Activated CD4-positive, alpha-beta T cell treated with anti-CD3 and anti-CD28 coated beads, Interleukin-2, amount 10 ng/mL, durations not matched to agents 7 days and 5 days (primary cell): ENCODE results near the gene CTRL. TPM values are rescaled to one million over a fixed set of nuclear protein-coding genes. Genes with fewer than 3 reads are reported as not detected.

ENCODE experiments used
- CTCF ChIA-PET: fragments of 350-600 bp; sonication (Branson Sonifier 250); formaldehyde crosslinking; loops from one replicate; lab custom pipeline; 2021; ENCODE audit warnings: antibody characterized with exemption; lab: Charles Lee
- POLR2A ChIA-PET: fragments of 350-600 bp; sonication (Branson Sonifier 250); formaldehyde crosslinking; loops from one replicate; lab custom pipeline; 2021; ENCODE audit warnings: antibody characterized with exemption; lab: Charles Lee
- DNase-seq: peaks from one replicate; pipeline ENCODE4 v3.0.0-alpha.2; 2020
- H3K27ac Mint-ChIP-seq: one replicate; pipeline ENCODE4 v1.8.0; 2021; ENCODE audit warnings: mild to moderate bottlenecking, moderate library complexity, mixed read lengths
- H3K27me3 Mint-ChIP-seq: one replicate; pipeline ENCODE4 v1.8.0; 2021; ENCODE audit warnings: mixed read lengths
- H3K36me3 Mint-ChIP-seq: one replicate; pipeline ENCODE4 v1.8.0; 2021; ENCODE audit warnings: low read depth, mixed read lengths
- H3K4me1 Mint-ChIP-seq: one replicate; pipeline ENCODE4 v1.8.0; 2021; ENCODE audit warnings: mixed read lengths
- H3K4me3 Mint-ChIP-seq: one replicate; pipeline ENCODE4 v1.8.0; 2021; ENCODE audit warnings: mild to moderate bottlenecking, moderate library complexity, mixed read lengths
- H3K9me3 Mint-ChIP-seq: one replicate; pipeline ENCODE4 v1.8.0; 2021; ENCODE audit warnings: mixed read lengths
- total RNA-seq, 2 experiments: library from RNA; stranded (reverse); gene quantifications; one replicate each; pipeline ENCODE4 v1.2.3, GENCODE V29; 2021

CTRL gene
- total RNA-seq, 2 experiments from 2014 or later, result 7.2 to 9.4 TPM

DNA sequence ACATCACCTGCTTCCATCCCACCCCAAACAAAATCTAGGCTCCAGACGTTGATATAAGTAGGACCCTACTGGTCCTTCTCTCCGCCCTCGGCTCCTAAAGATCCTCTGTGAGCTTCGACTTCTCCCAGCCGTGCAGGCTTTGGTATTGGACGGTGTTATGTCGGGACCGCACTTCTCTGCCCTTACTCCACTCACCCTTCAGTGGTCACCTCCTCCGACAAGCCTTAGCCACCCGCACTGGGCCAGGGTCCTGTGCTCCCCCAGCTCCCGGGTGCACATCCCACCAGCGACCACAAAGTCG lies 3.4 kb upstream of the CTRL start:
- ChIA-PET CTCF (interaction anchor here (0.6 to 4.0 kb wide), 14 partner anchors 8 to 414 kb away, joined by 3 to 23 read pairs (median 3); partner anchors contain the start of gene PSKH1), POLR2A (interaction anchor here (1.2 kb wide), 1 partner anchor 42 kb away, joined by 6 read pairs; the partner anchor contains the start of gene PSKH1)
- Mint-ChIP-seq H3K4me3 (peak overlapping the region; percentile 99), H3K9me3 (no peaks in the 10 kb centered on the region), H3K27ac (peak overlapping the region; percentile 93), H3K4me1 (peaks cover 40% of the 10 kb centered on the region), H3K27me3 (no peaks in the 10 kb centered on the region), H3K36me3 (peaks cover 52% of the 10 kb centered on the region)
- no peak for DNase-seq

DNA sequence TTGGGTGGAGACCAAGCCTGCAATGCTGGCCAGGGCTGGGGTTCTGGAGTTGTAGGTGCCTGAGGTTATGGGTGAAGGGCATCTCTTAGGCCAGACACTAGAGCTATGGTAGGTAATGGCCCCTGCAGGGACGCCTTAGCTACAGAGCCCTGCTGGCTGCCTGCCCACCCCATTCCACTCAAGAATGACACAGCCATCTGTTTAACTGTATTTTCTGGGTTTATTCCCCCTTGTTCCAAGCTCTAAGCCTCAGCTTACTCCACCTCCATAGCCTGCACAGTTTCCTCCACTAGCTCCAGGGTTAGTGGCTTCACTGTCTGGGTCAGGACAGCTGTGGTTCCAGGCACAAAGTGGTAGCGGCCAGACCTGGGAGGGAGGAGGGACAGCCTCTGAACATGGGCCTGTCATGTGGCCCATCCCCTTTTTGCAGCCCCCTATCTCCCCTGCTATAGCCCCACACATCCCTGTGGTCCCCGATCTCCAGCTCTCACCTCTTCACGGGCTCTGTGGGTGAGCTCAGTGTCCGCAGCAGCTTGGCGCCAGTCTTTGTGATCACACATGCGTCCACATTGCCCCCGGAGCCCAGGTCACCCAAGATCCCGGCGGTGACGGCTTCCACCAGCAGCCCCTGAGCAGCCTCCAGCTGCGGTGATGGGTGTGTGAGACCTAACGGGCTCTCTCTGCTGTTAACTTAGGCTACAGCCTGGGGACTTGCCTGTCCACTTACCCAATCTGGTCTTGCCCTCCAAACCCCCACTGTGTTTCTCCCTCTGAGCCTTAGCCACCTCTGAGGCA lies 2.8 kb upstream of the CTRL start:
- no peak for DNase-seq
- H3K9me3 Mint-ChIP-seq, result no peaks in the 10 kb centered on the region
- ChIA-PET POLR2A (no interaction called here), CTCF (interaction anchor here (0.5 to 4.0 kb wide), 14 partner anchors 9 to 414 kb away, joined by 3 to 23 read pairs (median 4); partner anchors contain the start of gene PSKH1)
- H3K36me3 Mint-ChIP-seq, result peaks cover 49% of the 10 kb centered on the region
- H3K4me3 Mint-ChIP-seq, result peak overlapping the region; percentile 99
- H3K27ac Mint-ChIP-seq, result peak overlapping the region; percentile 93
- H3K27me3 Mint-ChIP-seq, result no peaks in the 10 kb centered on the region
- peaks cover 35% of the 10 kb centered on the region for H3K4me1 Mint-ChIP-seq

DNA sequence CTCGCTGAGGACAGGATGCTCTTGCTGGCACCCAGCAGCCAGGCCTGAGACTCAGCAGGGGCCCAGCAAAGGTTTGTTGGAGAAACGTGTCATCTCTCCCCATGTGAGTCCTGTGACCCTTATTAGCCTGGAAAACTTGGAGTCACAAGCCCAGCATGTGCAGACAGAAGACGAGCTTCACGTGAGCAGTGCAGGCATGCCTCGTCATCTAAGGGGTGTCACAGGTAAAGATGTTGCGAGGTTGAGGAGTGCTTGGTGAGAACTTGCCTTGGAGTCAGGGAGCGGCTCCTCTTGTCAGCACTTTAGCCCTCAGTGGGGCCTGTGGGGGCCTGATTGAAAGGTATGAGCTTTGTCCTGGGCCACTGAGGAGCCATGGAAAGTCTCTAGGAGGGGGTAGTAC lies 2.1 kb upstream of the CTRL start:
- Mint-ChIP-seq H3K27ac (peak overlapping the region; percentile 25), H3K4me3 (peak overlapping the region; percentile 7), H3K4me1 (peaks cover 28% of the 10 kb centered on the region), H3K9me3 (no peaks in the 10 kb centered on the region), H3K27me3 (no peaks in the 10 kb centered on the region), H3K36me3 (peaks cover 47% of the 10 kb centered on the region)
- CTCF ChIA-PET, result interaction anchor here (1.1 to 3.0 kb wide), 6 partner anchors 9 to 107 kb away, joined by 3 to 10 read pairs (median 6); partner anchors contain the start of gene PSKH1
- POLR2A ChIA-PET, result no interaction called here
- no peak for DNase-seq

DNA sequence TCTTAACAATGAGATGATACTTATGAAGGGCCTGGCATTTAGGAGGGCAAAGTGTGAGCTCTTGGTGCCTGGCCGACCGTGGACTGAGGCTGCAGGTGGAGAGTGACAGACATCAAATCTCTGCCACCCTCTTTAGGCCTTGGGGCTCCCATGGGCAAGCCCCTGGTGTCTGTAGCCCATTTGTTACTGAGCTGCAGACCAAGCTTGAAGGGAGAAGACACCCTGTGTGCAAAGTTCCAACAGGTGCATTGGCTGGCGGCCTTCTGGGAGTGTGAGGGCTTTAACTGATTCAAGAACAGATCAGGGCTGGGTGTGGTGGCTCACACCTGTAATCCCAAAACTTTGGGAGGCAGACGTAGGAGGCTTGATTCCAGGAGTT lies 789 bp upstream of the CTRL start:
- POLR2A ChIA-PET, result no interaction called here

DNA sequence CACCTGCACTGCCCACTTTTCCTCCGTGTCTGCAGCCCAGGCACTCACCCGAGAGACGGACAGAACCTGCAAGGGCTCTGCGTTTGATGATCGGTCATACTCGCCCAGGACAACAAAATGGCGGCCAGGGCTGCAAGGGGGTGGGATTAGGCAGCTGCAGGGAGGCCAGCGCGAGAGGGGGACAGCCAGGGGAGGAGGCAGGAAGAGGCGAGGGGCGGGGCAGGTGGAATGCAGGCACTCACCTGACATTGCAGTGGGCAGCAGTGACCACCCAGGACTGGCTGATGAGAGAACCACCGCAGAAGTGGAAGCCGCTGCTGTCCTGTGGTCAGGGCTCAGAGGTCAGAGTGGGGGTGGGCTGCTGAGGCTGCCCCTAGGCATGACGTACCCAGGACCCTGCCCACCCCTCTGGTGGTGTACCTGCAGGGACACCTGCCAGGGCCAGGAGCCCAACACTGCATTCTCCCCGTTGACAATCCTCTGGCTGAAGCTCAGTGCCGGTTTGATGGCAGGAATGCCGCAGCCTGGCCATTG lies 917 bp downstream of the CTRL start:
- Mint-ChIP-seq H3K36me3 (peaks cover 40% of the 10 kb centered on the region), H3K4me3 (no peak overlapping the region), H3K4me1 (peaks cover 20% of the 10 kb centered on the region), H3K27me3 (no peaks in the 10 kb centered on the region), H3K9me3 (no peaks in the 10 kb centered on the region), H3K27ac (no peak overlapping the region)
- CTCF ChIA-PET, result interaction anchor here (0.6 to 1.2 kb wide), 6 partner anchors 13 to 263 kb away, joined by 3 to 6 read pairs (median 3); partner anchors contain the start of gene NRN1L
- POLR2A ChIA-PET, result interaction anchor here (1.0 kb wide), 1 partner anchor 47 kb away, joined by 3 read pairs; no protein-coding TSS in a partner anchor
- DNase-seq, result no peak

More for the DNA sequence above, 789 bp upstream of the CTRL start:
- Mint-ChIP-seq H3K27me3 (no peaks in the 10 kb centered on the region), H3K9me3 (no peaks in the 10 kb centered on the region), H3K4me1 (peaks cover 27% of the 10 kb centered on the region), H3K4me3 (no peak overlapping the region), H3K36me3 (peaks cover 51% of the 10 kb centered on the region), H3K27ac (no peak overlapping the region)
- CTCF ChIA-PET, result interaction anchor here (0.7 to 1.2 kb wide), 5 partner anchors 10 to 117 kb away, joined by 3 to 5 read pairs (median 3); no protein-coding TSS in a partner anchor
- no peak for DNase-seq

DNA sequence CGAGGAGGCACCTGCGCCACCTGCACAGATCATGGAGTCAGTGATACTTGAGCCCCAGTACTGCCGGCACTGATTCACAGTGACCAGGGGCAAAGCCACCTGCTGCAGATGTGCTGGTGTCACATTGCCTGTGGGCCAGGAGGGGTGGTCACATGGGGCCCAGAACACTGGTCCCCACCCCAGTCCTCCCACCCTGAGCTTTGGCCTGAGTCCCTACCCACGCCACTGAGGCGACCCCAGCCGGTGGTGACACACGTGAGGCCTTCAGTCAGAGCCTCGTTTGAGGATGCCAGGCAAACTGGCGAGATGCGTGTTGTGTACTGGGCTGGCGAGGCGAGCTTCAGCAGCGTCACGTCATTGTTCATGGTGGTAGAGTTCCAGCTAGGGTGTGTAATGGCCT lies 1.5 kb downstream of the CTRL start:
- Mint-ChIP-seq H3K4me1 (peaks cover 16% of the 10 kb centered on the region), H3K9me3 (no peaks in the 10 kb centered on the region), H3K4me3 (no peak overlapping the region), H3K36me3 (peaks cover 35% of the 10 kb centered on the region), H3K27me3 (no peaks in the 10 kb centered on the region), H3K27ac (no peak overlapping the region)
- no peak for DNase-seq
- ChIA-PET CTCF (interaction anchor here (1.2 to 2.3 kb wide), 2 partner anchors 19 to 46 kb away, joined by 3 to 8 read pairs; partner anchors contain the start of gene NRN1L), POLR2A (interaction anchor here (1.0 kb wide), 1 partner anchor 46 kb away, joined by 3 read pairs; no protein-coding TSS in a partner anchor)

DNA sequence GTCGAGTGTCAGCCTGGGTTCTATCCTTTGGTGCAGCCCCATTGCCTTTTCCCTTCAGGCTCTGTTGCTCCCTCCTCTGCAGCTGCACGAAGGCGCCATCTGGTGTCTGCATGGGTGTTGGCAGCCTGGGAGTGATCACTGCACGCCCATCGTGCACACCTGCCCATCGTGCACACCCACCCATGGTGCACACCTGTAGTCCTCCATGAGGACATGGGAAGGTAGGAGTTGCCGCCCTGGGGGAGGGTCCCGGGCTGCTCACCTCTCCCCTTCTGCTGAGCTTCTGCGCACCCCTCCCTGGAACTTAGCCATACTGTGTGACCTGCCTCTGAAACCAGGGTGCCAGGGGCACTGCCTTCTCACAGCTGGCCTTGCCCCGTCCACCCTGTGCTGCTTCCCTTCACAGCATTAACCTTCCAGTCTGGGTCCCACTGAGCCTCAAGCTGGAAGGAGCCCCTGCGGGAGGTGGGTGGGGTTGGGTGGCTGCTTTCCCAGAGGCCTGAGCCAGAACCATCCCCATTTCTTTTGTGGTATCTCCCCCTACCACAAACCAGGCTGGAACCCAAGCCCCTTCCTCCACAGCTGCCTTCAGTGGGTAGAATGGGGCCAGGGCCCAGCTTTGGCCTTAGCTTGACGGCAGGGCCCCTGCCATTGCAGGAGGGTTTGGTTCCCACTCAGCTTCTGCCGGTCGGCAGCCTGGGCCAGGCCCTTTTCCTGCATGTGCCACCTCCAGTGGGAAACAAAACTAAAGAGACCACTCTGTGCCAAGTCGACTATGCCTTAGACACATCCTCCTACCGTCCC lies 2.9 kb downstream of the CTRL start:
- H3K4me3 Mint-ChIP-seq, result no peak overlapping the region
- H3K36me3 Mint-ChIP-seq, result peaks cover 20% of the 10 kb centered on the region
- no peaks in the 10 kb centered on the region for H3K9me3 Mint-ChIP-seq
- DNase-seq, result peak; percentile 84
- ChIA-PET POLR2A (no interaction called here), CTCF (interaction anchor here (0.7 to 2.3 kb wide), 18 partner anchors 10 to 408 kb away, joined by 3 to 8 read pairs (median 4); partner anchors contain the start of gene LCAT)
- peak overlapping the region; percentile 60 for H3K27ac Mint-ChIP-seq
- no peaks in the 10 kb centered on the region for H3K27me3 Mint-ChIP-seq
- peaks cover 2% of the 10 kb centered on the region for H3K4me1 Mint-ChIP-seq

DNA sequence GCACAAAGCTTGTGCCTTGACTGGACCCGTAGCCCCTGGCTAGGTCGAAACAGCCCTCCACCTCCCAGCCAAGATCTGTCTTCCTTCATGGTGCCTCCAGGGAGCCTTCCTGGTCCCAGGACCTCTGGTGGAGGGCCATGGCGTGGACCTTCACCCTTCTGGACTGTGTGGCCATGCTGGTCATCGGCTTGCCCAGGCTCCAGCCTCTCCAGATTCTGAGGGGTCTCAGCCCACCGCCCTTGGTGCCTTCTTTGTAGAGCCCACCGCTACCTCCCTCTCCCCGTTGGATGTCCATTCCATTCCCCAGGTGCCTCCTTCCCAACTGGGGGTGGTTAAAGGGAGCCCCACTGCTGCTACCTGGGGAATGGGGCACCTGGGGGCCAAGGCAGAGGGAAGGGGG lies 3.5 kb downstream of the CTRL start:
- CTCF ChIA-PET, result interaction anchor here (0.7 to 2.3 kb wide), 17 partner anchors 10 to 407 kb away, joined by 3 to 8 read pairs (median 4); partner anchors contain the start of gene LCAT
- Mint-ChIP-seq H3K27ac (peak overlapping the region; percentile 60), H3K27me3 (no peaks in the 10 kb centered on the region), H3K36me3 (peaks cover 17% of the 10 kb centered on the region), H3K4me1 (no peaks in the 10 kb centered on the region), H3K9me3 (no peaks in the 10 kb centered on the region), H3K4me3 (no peak overlapping the region)
- POLR2A ChIA-PET, result no interaction called here
- no peak for DNase-seq

DNA sequence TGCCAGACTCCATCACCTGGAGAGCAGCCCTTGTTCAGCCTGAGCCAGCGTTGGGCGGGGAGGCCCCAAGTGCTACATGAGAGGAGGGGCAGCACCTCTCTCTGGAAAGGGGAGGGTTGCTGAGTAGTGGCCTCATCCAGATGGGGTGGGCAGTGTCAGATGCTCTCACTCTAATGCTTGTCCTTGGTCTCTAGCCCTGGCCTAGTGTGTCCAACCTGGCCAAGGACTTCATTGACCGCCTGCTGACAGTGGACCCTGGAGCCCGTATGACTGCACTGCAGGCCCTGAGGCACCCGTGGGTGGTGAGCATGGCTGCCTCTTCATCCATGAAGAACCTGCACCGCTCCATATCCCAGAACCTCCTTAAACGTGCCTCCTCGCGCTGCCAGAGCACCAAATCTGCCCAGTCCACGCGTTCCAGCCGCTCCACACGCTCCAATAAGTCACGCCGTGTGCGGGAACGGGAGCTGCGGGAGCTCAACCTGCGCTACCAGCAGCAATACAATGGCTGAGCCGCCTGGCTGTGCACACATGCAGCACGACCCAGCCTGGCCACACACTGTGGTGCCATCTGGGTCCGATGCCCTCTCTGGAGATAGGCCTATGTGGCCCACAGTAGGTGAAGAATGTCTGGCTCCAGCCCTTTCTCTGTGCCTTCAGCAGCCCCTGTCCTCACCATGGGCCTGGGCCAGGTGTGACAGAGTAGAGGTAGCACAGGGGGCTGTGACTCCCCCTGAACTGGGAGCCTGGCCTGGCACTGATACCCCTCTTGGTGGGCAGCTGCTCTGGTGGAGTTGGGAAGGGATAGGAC lies 4.3 kb downstream of the CTRL start:
- CTCF ChIA-PET, result interaction anchor here (0.7 to 3.7 kb wide), 10 partner anchors 9 to 406 kb away, joined by 3 to 13 read pairs (median 4); no protein-coding TSS in a partner anchor
- Mint-ChIP-seq H3K4me3 (no peak overlapping the region), H3K27ac (no peak overlapping the region), H3K4me1 (peaks cover under 1% of the 10 kb centered on the region), H3K36me3 (peaks cover 14% of the 10 kb centered on the region), H3K9me3 (no peaks in the 10 kb centered on the region), H3K27me3 (no peaks in the 10 kb centered on the region)
- no peak for DNase-seq
- POLR2A ChIA-PET, result no interaction called here

DNA sequence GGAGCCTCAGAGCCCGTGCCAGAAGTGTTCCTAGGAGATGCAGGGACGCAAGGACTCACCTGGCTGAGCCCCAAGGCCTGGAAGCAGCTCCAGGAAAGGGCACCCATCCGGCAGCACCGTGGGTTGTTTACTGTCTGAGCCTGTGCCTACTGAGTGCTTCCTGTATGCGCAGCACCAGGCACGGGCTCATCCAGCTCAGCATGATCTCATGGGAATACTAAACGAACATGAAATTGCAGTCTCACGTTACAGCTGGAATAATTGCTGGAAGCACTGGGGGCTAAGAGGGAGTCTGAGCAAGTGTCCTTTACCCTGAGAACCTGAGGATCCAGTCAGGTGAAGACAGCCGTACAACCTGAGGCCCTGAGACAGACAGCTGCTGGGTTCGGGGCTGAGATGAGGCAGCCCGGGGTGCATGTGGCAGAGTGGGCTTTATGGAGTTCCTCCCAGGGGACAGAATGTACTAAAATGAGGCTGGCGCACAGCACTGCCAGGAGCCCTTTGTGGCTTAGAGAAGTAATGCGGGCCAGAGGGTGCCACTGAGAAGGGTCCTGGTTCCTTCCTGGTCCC lies 5.4 kb downstream of the CTRL start:
- Mint-ChIP-seq H3K4me3 (no peak overlapping the region), H3K27me3 (no peaks in the 10 kb centered on the region), H3K9me3 (no peaks in the 10 kb centered on the region), H3K4me1 (peaks cover 6% of the 10 kb centered on the region), H3K27ac (no peak overlapping the region), H3K36me3 (peaks cover 9% of the 10 kb centered on the region)
- POLR2A ChIA-PET, result no interaction called here
- CTCF ChIA-PET, result interaction anchor here (0.5 to 3.7 kb wide), 4 partner anchors 39 to 110 kb away, joined by 3 to 13 read pairs (median 4); no protein-coding TSS in a partner anchor
- DNase-seq, result no peak

DNA sequence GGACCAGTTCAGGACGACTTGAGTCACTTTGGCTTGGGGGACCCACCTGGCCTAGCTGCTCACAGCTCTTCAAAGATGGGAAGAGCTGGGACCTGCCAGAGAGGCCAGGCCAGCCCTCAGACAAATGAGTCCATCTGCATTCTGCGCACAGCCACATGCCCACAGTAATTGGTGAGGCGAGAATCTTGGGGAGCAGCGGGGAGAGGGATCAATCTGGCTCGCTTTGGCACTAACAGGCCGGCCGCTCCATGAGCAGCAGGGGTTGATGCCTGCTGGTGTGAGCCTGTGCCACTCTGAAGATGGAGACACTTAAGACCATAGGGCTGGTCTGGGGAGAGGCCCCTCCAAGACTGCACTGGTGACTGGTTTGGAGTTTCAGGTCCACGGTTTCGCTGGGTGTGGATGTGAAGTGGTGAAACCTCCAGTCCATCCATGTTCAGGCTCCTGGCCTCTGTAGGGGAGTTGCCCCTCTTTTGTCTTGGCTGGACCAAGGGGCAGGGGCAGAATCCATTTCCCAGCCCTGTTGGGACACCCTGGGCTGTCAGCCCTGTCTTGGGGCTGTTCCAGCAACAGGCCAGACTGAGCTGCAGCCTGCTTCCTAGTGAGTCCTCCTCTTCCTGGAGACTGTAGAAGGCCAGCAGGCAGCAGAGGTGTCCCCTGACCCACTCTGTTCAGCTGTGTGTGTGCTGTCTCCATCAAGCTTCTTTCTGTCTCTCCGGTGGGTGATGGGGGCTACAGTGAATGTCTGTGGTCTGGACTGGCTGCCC lies 7.3 kb downstream of the CTRL start:
- Mint-ChIP-seq H3K27ac (peak overlapping the region; percentile 19), H3K4me1 (peaks cover 6% of the 10 kb centered on the region), H3K9me3 (no peaks in the 10 kb centered on the region), H3K4me3 (no peak overlapping the region), H3K27me3 (no peaks in the 10 kb centered on the region), H3K36me3 (peaks cover 4% of the 10 kb centered on the region)
- DNase-seq, result no peak
- ChIA-PET CTCF (interaction anchor here (0.6 to 3.7 kb wide), 11 partner anchors 10 to 115 kb away, joined by 3 to 13 read pairs (median 4); partner anchors contain the start of genes NRN1L and PSKH1), POLR2A (interaction anchor here (0.7 kb wide), 1 partner anchor 105 kb away, joined by 3 read pairs; no protein-coding TSS in a partner anchor)
